KBM-7 (cell line): ENCODE data around the gene RRBP1.

Source experiments
- DNase-seq: peaks from one replicate; pipeline ENCODE4 v3.0.0-alpha.2; 2015
- in situ Hi-C: fragments of 300-500 bp; cut with MboI; formaldehyde crosslinking; loops from 2 replicates; pipeline ENCODE4 v1.14.3; 2020; ENCODE audit warnings: low sequenced_read_pairs, low pct_unique_long_range_greater_than_20kb, mixed read lengths

Gene RRBP1

GRCh38 chr20:17682103-17682888 lies at the start of gene RRBP1:
Gene RRBP1 (minus strand): TSS chr20:17682242. CDS start chr20:17660507, 21,735 bp downstream.
- peak; percentile 96 for DNase-seq
- in situ Hi-C loops, result no loop called here

DNA sequence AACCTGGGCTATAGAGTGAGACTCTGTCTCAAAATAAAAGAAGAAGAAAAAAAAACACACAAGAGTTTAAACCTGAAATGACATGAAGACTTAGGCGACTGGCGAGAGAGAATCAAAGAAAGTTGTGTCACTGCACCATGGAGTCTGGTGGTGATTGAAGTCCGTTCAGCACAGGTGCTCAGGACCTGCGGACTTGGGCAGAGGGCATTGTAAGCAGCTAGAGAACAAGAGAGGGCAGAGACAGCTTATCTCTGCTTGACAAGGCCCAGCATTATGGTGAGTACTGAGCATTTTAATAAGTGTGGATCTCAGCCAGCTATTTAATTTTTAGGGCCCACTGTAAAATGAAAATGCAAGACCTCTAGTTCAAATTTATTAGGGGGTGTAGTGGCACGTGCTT lies 49.2 kb upstream of the RRBP1 start:
- DNase-seq, result no peak
- in situ Hi-C loops, result no loop called here

- in situ Hi-C loops, result no loop called here
- DNase-seq, result no peak
Measured at GRCh38 chr20:17730071-17730470, 48.0 kb upstream of the RRBP1 start.

- no peak for DNase-seq
- in situ Hi-C loops, result no loop called here
Measured at GRCh38 chr20:17728074-17728473, 46.0 kb upstream of the RRBP1 start.

DNA sequence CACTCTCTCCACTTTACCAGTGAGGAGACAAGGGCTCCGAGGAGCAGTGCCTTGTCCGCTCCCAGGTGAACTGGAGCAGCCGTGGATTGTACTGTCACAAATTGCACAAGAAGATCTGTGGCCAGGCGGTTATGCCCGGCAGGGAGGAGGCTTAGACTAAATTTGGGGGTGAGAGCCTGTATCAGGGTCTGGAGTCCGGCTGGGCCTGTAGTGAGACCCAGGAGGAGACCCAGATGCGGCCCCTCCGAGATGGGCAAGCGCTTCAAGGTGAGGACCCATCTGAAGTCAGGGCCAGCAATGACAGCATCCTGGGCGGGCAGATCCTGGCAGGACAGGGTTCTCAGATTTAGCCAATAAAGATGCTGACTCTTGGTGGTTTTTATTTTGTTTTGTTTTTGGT lies 45.3 kb upstream of the RRBP1 start:
- DNase-seq, result no peak
- in situ Hi-C loops, result no loop called here

- no peak for DNase-seq
- in situ Hi-C loops, result no loop called here
Measured at GRCh38 chr20:17726902-17727301, 44.9 kb upstream of the RRBP1 start.

- no peak for DNase-seq
- in situ Hi-C loops, result no loop called here
Measured at GRCh38 chr20:17725094-17725835, 43.2 kb upstream of the RRBP1 start.

DNA sequence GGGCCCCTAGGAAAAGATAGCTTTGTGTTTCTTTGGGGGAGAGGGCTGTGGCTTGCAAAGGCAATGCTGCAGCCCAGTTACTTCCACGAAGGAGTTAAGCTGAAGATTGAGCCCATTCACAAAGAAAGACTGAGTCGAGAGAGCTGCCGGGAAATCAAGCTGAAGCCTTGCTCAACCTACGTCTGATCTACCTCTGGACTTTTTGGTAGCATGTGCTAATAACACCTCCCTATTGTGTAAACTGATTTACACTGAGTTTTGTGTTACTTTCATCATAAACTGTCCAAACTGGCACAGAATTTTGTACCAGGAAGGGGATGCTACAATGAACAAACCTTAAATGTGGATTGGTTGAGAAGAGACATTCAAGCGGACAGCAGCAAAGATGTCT lies 41.3 kb upstream of the RRBP1 start:
- no peak for DNase-seq
- in situ Hi-C loops, result no loop called here

DNA sequence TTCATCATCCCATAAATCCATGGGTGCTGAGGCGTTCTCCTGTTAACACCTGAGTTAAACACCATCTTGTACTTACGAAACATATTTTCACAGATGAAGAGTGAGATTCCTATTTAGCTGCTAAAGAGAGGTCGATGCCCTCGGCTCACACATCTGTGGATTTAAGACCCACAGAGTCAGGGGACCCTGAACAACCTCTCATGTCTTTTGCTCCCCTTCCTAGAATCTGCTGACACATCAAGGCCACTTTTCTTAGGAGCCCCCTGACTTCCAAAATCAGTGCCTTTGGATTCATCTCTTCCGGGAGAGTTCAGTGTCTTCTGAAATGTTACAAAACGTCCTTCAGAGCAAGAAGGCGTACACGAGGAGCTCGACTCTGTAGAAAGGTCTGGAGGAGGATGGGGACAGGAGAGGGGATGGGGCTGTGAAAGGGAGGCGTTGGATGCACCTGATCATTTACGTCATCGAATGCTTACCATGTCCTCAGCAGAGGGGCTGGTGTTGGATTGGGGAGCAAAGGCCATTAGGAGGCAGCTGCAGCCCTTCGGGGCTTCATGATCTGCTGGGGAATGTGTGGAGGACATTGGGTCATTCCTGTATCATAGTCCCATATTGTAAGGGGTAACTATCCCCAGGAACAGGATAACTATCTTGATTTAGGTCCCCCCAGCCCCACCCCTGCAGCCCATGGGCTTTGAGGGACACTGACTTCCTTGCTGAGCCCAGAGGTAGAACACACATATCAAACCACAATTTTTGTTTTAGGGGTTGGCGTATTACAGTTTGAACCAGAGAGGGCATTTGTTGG lies 40.7 kb upstream of the RRBP1 start:
- DNase-seq, result no peak
- in situ Hi-C loops, result no loop called here

DNA sequence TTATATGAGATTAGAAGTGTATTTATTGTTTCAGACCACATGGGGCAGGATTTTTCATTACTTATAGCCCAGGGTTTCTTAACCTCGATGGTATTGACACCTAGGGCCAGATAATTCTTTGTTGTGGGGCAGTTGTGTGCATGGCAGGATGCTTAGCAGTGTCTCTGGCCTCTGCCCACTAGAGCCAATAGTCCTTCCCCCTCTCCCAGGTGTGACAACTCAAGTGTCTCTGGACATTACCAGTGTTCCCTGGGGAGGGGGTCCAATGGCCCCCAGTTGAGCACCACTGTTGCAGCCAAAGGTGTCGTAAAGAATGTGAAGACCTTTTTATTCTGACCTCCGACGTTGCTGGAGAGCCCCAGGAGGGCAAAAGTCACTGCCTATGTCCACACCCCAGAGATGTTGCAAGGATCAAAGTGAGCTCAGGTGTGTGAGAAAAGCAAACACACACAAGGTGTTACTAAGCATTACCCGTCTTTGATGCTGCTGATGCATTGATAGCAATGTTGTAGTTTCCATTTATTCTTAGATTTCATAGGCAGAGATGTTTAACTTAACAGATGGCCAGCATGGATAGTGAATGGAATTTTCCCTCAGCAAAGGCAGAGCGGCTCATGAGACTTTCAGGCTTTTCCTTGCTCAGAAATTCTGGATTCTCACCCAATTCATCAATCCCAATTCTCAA lies 39.9 kb upstream of the RRBP1 start:
- DNase-seq, result no peak

GRCh38 chr20:17720755-17721154 lies 38.7 kb upstream of the RRBP1 start:
- in situ Hi-C loops, result no loop called here
- DNase-seq, result no peak

More for the DNA sequence above, 39.9 kb upstream of the RRBP1 start:
- in situ Hi-C loops, result no loop called here

GRCh38 chr20:17716331-17716730 lies 34.3 kb upstream of the RRBP1 start:
- no peak for DNase-seq
- in situ Hi-C loops, result no loop called here

DNA sequence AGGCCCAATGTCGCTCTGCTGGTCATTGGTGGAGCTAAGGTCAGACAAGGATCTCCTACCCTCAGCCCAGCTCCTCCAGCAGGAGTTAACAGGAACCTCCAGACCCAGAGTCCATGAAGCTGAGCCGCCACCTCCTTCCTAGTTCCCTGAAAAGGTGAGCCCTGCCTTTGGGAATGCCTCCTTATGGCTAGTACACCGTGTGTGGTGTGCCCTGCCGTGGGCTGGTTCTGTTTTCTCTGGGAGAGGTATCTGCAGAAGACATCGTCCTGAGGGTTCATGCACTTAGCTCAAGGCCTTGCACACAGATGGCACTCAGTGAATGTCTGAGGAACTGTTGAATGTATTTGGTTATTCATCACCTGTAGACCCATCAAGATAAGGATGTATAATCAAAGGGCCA lies 33.0 kb upstream of the RRBP1 start:
- in situ Hi-C loops, result no loop called here
- DNase-seq, result no peak

- in situ Hi-C loops, result no loop called here
- DNase-seq, result no peak
Measured at GRCh38 chr20:17714597-17714996, 32.6 kb upstream of the RRBP1 start.

DNA sequence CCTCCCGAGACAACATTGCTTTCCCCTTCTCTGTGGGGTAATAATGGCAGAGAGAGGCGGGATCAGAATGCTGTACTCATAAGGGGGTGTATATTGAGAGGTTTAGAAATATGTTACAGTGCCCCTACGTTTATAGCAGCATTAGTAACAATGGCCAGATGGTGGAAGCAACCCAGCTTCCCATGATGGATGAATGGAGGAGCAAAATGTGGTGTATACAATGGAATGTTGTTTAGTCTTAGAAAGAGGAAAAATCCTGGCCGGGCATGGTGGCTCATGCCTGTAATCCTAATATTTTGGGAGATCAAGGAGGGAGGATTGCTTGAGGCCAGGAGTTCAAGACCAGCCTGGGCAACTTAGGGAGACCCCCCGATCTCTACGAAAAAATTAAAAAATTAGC lies 30.7 kb upstream of the RRBP1 start:
- DNase-seq, result no peak
- in situ Hi-C loops, result no loop called here

DNA sequence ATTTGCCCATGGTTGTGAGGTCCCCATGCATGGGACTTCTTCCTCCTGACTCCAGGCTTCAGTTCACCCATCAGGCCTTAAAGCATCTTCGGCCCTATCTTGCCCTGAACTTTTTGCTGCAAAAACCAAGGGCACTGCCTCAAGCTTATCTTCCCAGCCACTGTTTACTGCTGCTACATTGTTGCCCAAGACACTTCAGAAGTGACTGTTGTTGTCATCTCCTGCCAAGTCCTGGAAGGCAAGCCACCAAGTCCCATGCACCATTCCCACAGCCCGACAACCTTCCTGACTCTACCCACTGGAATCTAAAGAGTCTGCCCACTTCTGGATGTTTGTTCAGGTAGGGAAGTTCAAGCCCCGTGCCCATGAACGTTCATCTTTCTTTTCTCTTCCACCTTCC lies 30.2 kb upstream of the RRBP1 start:
- no peak for DNase-seq
- in situ Hi-C loops, result no loop called here

DNA sequence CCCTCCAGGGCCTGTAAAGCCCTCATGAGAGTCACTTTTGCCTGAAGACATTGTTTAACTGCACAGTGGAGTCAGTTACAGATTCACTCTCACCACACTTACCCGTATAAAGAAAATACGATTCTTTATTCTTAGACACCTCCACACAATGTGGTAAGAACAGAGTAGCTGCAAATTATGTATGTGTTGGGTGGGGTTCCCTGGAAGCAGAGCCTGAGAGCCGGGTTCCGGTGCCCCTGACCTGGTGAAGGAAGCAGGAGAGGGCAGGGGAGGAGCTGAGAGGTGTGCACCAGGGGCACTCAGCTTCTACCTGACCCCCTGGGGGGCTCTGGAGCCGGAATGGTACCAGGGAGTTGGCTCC lies 29.2 kb upstream of the RRBP1 start:
- DNase-seq, result no peak
- in situ Hi-C loops, result no loop called here

DNA sequence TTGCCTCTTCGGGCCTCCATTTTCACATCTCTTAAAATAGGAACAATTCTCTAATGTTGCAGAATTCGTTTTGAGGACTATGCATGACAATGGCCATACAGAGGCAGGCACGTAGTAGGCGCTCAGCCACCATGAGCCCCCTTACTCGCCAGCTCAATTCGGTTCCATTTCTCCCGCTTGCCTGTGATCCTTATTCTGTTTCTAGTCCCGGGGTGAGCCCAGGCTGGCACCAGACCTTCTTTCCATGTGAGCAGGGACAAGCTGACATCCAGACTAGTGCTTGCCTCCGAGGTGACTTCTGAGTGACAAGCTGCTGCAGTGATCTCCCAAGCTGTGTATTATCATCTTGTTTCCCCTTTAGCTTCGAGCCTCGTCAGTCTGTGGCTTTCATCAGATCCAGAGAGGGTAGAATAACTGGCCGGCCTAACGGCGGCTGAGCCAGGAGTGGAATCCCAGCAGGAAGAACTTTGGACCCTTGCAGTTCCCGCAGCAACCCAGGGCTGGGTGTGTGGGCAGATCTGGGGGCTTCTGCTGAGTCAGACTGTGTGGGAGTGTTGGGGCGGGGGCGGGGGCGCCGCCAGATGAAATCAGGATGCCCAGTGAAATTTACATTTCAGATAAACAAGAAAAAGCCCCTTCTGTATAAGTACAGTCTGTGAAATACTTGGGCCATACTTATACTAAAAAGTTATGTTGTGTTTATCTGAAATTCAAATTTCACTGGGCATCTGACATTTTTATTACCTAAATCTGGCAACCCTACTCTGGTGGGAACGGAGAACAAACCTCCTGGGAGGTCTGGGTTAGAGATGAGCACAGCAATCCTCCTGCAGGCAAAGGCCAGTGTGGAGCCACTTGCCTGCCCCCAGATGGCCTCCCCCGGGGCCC lies 28.6 kb upstream of the RRBP1 start:
- in situ Hi-C loops, result no loop called here

More for the DNA sequence above, 28.6 kb upstream of the RRBP1 start:
- DNase-seq, result no peak
